Sigmoid colon (tissue), 4 donors: ENCODE results near the gene SERPINB6.

Experiments used
- CTCF ChIP-seq, 4 experiments: fragments of 450-650 bp in 3 of 4; fragments of 200-600 bp in 1 of 4; IDR thresholded peaks; one replicate each; pipeline ENCODE4 v1.5.1; 2016 to 2019; ENCODE audit warnings: antibody characterized with exemption in 4 of 4, mild to moderate bottlenecking in 3 of 4, moderate library complexity in 2 of 4
- EP300 ChIP-seq, 4 donors: sonication (generic); formaldehyde crosslinking; IDR thresholded peaks; one replicate each; pipeline ENCODE4 v1.6.1; 2017; ENCODE audit warnings: antibody characterized with exemption in 4 of 4
- POLR2A ChIP-seq, 2 donors: fragments of 450-650 bp; IDR thresholded peaks; one replicate each; pipeline ENCODE4 v1.6.1; 2016; ENCODE audit warnings: antibody characterized with exemption in 2 of 2, mild to moderate bottlenecking in 2 of 2, moderate library complexity in 2 of 2
- POLR2AphosphoS5 ChIP-seq, 4 donors: sonication (generic); formaldehyde crosslinking; IDR thresholded peaks; one replicate each; pipeline ENCODE4 v1.6.1; 2017; ENCODE audit warnings: antibody characterized with exemption in 4 of 4

GRCh38 chr6:2993755-2994317 lies 22.5 kb upstream of the SERPINB6 start:
- TF ChIP-seq CTCF (IDR thresholded peaks at IDR 0.05): no peak
- no peak for TF ChIP-seq POLR2A (IDR thresholded peaks at IDR 0.05)
- TF ChIP-seq EP300 (IDR thresholded peaks at IDR 0.05): no peak
- no peak for TF ChIP-seq POLR2AphosphoS5 (IDR thresholded peaks at IDR 0.05)
